Hematopoietic multipotent progenitor cell treated with erythropoietin and hydrocortisone succinate and interleukin-3 and kit ligand, for 8 days (in vitro differentiated cells): ENCODE data around the gene C2orf42.
"Not testable (repeated sequence)": the region's sequence is repeated elsewhere in the genome, so short reads cannot be mapped to it uniquely, and the experiment has no call there.

ENCODE experiments used
- DNase-seq: peaks from one replicate; pipeline ENCODE4 v3.0.0-alpha.2; 2015

The C2orf42 gene

DNA sequence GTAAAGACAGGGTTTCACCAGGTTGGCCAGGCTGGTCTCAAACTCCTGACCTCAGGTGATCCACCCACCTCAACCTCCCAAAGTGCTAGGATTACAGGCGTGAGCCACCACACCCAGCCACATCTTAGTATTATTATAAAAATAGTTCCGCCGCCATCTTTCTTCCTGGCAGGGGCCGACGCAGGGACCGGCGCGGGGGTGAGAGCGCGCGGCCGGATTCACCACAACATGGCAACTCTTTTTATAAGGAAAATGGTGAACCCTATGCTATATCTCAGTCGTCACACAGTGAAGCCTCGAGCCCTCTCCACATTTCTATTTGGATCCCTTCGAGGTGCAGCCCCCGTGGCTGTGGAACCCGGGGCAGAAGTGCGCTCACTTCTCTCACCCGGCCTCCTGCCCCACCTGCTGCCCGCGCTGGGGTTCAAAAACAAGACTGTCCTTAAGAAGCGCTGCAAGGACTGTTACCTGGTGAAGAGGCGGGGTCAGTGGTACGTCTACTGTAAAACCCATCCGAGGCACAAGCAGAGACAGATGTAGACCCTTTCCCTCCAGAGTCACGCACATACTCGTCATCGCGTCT lies 88.4 kb downstream of the C2orf42 start:
- DNase-seq: not testable (repeated sequence)

DNA sequence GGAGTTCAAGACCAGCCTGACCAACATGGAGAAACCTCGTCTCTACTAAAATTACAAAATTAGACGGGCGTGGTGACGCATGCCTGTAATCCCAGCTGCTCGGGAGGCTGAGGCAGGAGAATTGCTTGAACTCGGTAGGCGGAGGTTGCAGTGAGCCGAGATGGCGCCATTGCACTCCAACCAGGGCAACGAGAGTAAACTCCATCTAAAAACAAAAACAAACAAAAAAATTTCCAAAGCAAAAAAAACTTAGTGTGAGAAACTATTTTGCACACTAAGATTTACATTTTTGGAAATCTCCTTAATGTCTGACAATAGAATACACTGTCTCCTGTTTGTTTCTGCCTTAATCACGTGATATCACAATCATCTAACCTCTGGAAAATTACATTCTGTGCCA lies 89.1 kb downstream of the C2orf42 start:
- not testable (repeated sequence) for DNase-seq

DNA sequence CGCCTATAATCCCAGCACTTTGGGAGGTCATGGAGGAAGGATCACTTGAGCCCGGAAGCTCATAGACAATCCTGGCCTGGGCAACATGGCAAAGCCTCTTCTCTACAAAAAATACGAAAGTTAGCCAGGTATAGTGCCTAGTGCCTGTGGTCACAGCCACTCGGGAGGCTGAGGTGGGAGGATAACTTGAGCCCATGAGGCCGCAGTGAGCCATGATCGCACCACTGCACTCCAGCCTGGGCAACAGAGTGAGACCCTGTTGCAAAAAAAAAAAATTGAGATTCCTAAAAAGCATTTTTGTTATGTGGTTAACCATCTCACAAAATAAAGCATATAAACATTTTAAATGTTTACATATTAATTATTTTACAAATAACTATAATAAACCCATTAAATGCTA lies 89.6 kb downstream of the C2orf42 start:
- DNase-seq: no peak
